Gastroesophageal sphincter (tissue), 3 donors: Measurements from ENCODE around the gene SEC14L2.

Experiments
- EP300 ChIP-seq: sonication (generic); formaldehyde crosslinking; IDR thresholded peaks from one replicate; pipeline ENCODE4 v1.6.1; 2017; ENCODE audit warnings: antibody characterized with exemption, mild to moderate bottlenecking
- POLR2A ChIP-seq, 2 donors: fragments of 450-650 bp; IDR thresholded peaks; one replicate each; pipeline ENCODE4 v1.6.1; 2017; ENCODE audit warnings: antibody characterized with exemption in 2 of 2, mild to moderate bottlenecking in 2 of 2, moderate library complexity in 1 of 2
- POLR2AphosphoS5 ChIP-seq: sonication (generic); formaldehyde crosslinking; IDR thresholded peaks from one replicate; pipeline ENCODE4 v1.6.1; 2017; ENCODE audit warnings: antibody characterized with exemption
- TF ChIP-seq, protein P1 (sequence below), 4 experiments: fragments of 200-600 bp in 2 of 4; fragments of 450-650 bp in 2 of 4; sonication (generic) in 1 of 4; IDR thresholded peaks; one replicate each; pipeline ENCODE4 v1.5.1; 2017 to 2019; ENCODE audit warnings: antibody characterized with exemption in 4 of 4, mild to moderate bottlenecking in 2 of 4, moderate library complexity in 2 of 4

- TF ChIP-seq, protein P1, sequence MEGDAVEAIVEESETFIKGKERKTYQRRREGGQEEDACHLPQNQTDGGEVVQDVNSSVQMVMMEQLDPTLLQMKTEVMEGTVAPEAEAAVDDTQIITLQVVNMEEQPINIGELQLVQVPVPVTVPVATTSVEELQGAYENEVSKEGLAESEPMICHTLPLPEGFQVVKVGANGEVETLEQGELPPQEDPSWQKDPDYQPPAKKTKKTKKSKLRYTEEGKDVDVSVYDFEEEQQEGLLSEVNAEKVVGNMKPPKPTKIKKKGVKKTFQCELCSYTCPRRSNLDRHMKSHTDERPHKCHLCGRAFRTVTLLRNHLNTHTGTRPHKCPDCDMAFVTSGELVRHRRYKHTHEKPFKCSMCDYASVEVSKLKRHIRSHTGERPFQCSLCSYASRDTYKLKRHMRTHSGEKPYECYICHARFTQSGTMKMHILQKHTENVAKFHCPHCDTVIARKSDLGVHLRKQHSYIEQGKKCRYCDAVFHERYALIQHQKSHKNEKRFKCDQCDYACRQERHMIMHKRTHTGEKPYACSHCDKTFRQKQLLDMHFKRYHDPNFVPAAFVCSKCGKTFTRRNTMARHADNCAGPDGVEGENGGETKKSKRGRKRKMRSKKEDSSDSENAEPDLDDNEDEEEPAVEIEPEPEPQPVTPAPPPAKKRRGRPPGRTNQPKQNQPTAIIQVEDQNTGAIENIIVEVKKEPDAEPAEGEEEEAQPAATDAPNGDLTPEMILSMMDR (IDR thresholded peaks at IDR 0.05) = no peak
- no peak for TF ChIP-seq POLR2A (IDR thresholded peaks at IDR 0.05)
- no peak for TF ChIP-seq POLR2AphosphoS5
- no peak for TF ChIP-seq EP300
These were observed 8.9 kb downstream of the SEC14L2 start for GRCh38 chr22:30405731-30406130.
